Activated CD8-positive, alpha-beta T cell treated with anti-CD3 and anti-CD28 coated beads for 36 hours (primary cell): Measurements from ENCODE around the gene TAC3. TPM values are rescaled to one million over a fixed set of nuclear protein-coding genes. Genes with fewer than 3 reads are reported as not detected.

ENCODE experiments used
- ATAC-seq: fragments of 200-7000 bp; cut with Tn5 transposase; one replicate; pipeline ENCODE4 v1.10.0; 2021; ENCODE audit warnings: mild to moderate bottlenecking, moderate library complexity
- CTCF ChIA-PET: fragments of 350-600 bp; sonication (Branson Sonifier 250); formaldehyde crosslinking; loops from one replicate; lab custom pipeline; 2021; ENCODE audit warnings: antibody characterized with exemption; lab: Charles Lee
- POLR2A ChIA-PET: fragments of 350-600 bp; sonication (Branson Sonifier 250); formaldehyde crosslinking; loops from one replicate; lab custom pipeline; 2021; ENCODE audit warnings: antibody characterized with exemption; lab: Charles Lee
- DNase-seq: peaks from one replicate; pipeline ENCODE4 v3.0.0-alpha.2; 2020
- H3K27ac Mint-ChIP-seq: one replicate; pipeline ENCODE4 v1.8.0; 2021; ENCODE audit warnings: mild to moderate bottlenecking, mixed read lengths
- H3K27me3 Mint-ChIP-seq: one replicate; pipeline ENCODE4 v1.8.0; 2021; ENCODE audit warnings: mixed read lengths
- H3K36me3 Mint-ChIP-seq: one replicate; pipeline ENCODE4 v1.8.0; 2021; ENCODE audit warnings: low read depth, mixed read lengths
- H3K4me1 Mint-ChIP-seq: one replicate; pipeline ENCODE4 v1.8.0; 2021; ENCODE audit warnings: low read depth, mixed read lengths
- H3K4me3 Mint-ChIP-seq: one replicate; pipeline ENCODE4 v1.8.0; 2021; ENCODE audit warnings: mild to moderate bottlenecking, moderate library complexity, mixed read lengths
- H3K9me3 Mint-ChIP-seq: one replicate; pipeline ENCODE4 v1.8.0; 2021; ENCODE audit warnings: mixed read lengths
- intact Hi-C: fragments of 100-400 bp; cut with micrococcal nuclease; formaldehyde crosslinking; loops from one replicate; pipeline ENCODE4 v1.10.0; 2022
- total RNA-seq, 2 experiments: library from RNA; stranded (reverse); gene quantifications; one replicate each; pipeline ENCODE4 v1.2.3, GENCODE V29; 2021
- TF ChIP-seq, protein P1 (sequence below): fragments of 200-600 bp; IDR thresholded peaks from one replicate; pipeline ENCODE4 v1.8.0; 2022; ENCODE audit warnings: antibody characterized with exemption, mild to moderate bottlenecking

Gene TAC3
- total RNA-seq, 2 experiments from 2014 or later: 0.34 to 0.54 TPM

DNA sequence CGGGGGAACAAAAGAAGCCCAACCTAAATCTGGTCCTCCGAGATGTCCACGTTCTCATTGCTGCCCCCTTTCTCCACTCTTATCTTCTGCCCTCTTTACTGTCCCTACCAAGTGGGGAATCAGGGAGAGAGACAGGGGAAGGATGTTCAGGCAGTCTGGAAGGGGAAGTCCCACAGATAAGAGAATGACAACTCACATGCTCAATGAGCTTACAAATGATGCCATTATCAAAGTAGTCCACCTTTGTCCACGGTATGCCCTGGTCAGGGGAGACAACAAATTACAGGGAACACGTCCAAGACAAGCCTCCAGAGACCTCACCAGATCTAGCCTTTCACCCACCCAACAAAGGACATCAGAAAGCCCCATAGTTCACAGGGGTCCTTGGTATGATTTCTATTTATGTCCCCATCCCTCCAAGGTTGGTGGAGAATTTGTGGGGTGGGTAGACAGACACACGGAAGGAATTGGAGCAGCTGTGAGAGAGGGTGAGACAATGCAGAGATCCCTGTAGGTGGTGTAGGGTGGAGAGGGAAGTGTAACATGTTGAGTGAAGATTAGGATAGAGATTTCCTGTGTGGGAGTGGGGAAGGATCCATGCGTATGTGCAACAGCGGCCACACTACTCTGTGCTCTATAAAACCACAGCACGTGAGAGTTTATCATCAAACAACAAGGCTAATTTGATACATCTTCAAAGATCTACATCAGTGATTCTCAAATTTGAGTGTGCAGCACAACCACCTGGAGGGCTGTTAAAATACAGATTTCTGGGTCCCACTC, 22.9 kb upstream of the TAC3 start:
- intact Hi-C loops: no loop called here
- no peaks in the 10 kb centered on the region for H3K9me3 Mint-ChIP-seq
- no peak overlapping the region for H3K27ac Mint-ChIP-seq

DNA sequence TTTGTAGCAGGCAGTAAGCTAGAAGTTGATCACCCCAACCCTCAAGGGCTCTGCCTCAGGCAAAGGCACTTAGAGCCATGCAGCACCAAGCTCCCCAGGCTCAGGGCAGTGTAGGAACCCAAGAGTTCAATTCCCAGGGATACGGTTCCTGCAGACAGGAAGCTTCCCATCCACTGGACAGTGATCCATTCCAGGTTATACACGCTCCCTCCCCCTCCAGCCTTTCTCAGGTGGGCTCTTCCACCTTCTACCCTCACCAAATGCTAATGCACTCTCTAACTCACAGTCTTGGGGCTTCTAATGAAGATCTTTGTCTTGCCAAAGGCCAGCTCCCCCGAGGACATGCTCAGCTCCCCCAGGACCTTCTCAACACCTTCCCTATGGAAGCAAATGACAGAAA, 20.9 kb upstream of the TAC3 start:
- Mint-ChIP-seq H3K4me3 (no peak overlapping the region), H3K27ac (no peak overlapping the region), H3K27me3 (peaks cover 2% of the 10 kb centered on the region), H3K9me3 (no peaks in the 10 kb centered on the region), H3K36me3 (no peaks in the 10 kb centered on the region), H3K4me1 (no peaks in the 10 kb centered on the region)
- no peak for DNase-seq
- CTCF ChIA-PET: interaction anchor here (0.8 to 1.7 kb wide), 5 partner anchors 11 to 75 kb away, joined by 3 to 5 read pairs (median 5); no protein-coding TSS in a partner anchor
- TF ChIP-seq, protein P1, sequence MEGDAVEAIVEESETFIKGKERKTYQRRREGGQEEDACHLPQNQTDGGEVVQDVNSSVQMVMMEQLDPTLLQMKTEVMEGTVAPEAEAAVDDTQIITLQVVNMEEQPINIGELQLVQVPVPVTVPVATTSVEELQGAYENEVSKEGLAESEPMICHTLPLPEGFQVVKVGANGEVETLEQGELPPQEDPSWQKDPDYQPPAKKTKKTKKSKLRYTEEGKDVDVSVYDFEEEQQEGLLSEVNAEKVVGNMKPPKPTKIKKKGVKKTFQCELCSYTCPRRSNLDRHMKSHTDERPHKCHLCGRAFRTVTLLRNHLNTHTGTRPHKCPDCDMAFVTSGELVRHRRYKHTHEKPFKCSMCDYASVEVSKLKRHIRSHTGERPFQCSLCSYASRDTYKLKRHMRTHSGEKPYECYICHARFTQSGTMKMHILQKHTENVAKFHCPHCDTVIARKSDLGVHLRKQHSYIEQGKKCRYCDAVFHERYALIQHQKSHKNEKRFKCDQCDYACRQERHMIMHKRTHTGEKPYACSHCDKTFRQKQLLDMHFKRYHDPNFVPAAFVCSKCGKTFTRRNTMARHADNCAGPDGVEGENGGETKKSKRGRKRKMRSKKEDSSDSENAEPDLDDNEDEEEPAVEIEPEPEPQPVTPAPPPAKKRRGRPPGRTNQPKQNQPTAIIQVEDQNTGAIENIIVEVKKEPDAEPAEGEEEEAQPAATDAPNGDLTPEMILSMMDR: no peak
- intact Hi-C loops: no loop called here
- POLR2A ChIA-PET: interaction anchor here (0.8 to 4.8 kb wide), 5 partner anchors 10 to 26 kb away, joined by 3 to 21 read pairs (median 4); partner anchors contain the start of gene MYO1A
- no peak for ATAC-seq

More for the DNA sequence above, 22.9 kb upstream of the TAC3 start:
- TF ChIP-seq, protein P1: no peak
- H3K27me3 Mint-ChIP-seq: peaks cover 2% of the 10 kb centered on the region
- no peak for DNase-seq
- CTCF ChIA-PET: interaction anchor here (2.9 kb wide), 1 partner anchor 8 kb away, joined by 9 read pairs; no protein-coding TSS in a partner anchor
- no peaks in the 10 kb centered on the region for H3K36me3 Mint-ChIP-seq
- POLR2A ChIA-PET: interaction anchor here (4.8 kb wide), 1 partner anchor 10 kb away, joined by 21 read pairs; the partner anchor contains the start of gene MYO1A
- ATAC-seq: no peak
- no peak overlapping the region for H3K4me3 Mint-ChIP-seq
- no peaks in the 10 kb centered on the region for H3K4me1 Mint-ChIP-seq

DNA sequence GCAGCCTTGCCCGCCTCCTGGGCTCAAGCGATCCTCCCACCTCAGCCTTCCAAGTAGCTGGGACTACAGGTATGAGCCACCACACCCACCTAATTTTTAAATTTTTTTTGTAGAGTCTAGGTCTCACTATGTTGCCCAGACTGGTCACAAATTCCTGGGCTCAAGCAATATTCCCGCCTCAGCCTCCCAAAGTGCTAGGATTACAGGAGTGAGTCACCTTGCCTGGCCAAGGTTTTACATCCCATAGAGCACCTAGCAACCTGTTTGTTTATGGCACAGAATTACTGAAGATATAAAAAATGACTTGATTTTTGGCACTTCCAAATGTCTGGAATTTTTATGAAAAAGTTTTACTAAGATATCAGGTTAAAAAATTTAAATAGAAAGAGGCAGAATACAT, 17.1 kb upstream of the TAC3 start:
- Mint-ChIP-seq H3K27ac (no peak overlapping the region), H3K9me3 (no peaks in the 10 kb centered on the region), H3K27me3 (no peaks in the 10 kb centered on the region), H3K4me1 (peaks cover 17% of the 10 kb centered on the region), H3K36me3 (no peaks in the 10 kb centered on the region), H3K4me3 (no peak overlapping the region)
- CTCF ChIA-PET: interaction anchor here (1.1 to 3.2 kb wide), 6 partner anchors 10 to 46 kb away, joined by 3 to 22 read pairs (median 4); partner anchors contain the start of gene ZBTB39
- intact Hi-C loops: no loop called here
- no peak for DNase-seq
- POLR2A ChIA-PET: interaction anchor here (0.9 kb wide), 1 partner anchor 15 kb away, joined by 4 read pairs; no protein-coding TSS in a partner anchor
- TF ChIP-seq, protein P1: no peak
- no peak for ATAC-seq

DNA sequence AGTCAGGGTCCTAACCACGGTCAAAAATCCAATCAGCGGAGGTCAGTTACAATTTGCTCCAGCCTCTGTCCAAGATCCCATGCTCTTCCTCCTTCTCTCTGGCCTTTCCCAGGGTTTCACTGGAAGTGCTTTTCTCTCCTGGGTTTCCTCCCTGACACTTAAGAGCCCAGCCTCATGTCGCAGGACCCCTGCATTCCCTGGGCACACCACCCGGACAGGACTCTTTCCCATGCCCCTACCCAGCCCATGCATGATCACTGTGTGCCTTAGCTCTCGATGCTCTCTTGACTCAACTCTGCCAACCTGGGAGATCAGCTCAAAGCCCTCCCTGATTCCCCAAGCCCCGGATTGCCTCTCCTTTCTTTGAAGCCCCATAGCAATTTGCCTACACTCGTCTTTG, 15.5 kb upstream of the TAC3 start:
- Mint-ChIP-seq H3K4me3 (no peak overlapping the region), H3K27ac (peak overlapping the region; percentile 1)

More for the DNA sequence above, 15.5 kb upstream of the TAC3 start:
- TF ChIP-seq, protein P1: no peak
- H3K9me3 Mint-ChIP-seq: no peaks in the 10 kb centered on the region
- POLR2A ChIA-PET: interaction anchor here (0.5 to 1.6 kb wide), 6 partner anchors 11 to 47 kb away, joined by 3 to 8 read pairs (median 4); partner anchors contain the start of gene TAC3
- ATAC-seq (no peak), DNase-seq (no peak)
- peaks cover 33% of the 10 kb centered on the region for H3K4me1 Mint-ChIP-seq
- no peaks in the 10 kb centered on the region for H3K27me3 Mint-ChIP-seq
- CTCF ChIA-PET: interaction anchor here (0.8 to 3.2 kb wide), 18 partner anchors 9 to 193 kb away, joined by 3 to 22 read pairs (median 5); partner anchors contain the start of genes NEMP1, STAT6, TAC3 and ZBTB39
- no peaks in the 10 kb centered on the region for H3K36me3 Mint-ChIP-seq
- intact Hi-C loops: no loop called here
